ENCODE data around the gene MMP14.
A peak's percentile ranks its signal among the peaks of the same experiment; 100 is the strongest.
"Not testable (repeated sequence)": the region's sequence is repeated elsewhere in the genome, so short reads cannot be mapped to it uniquely, and the experiment has no call there.

The MMP14 gene

GRCh38 chr14:22842211-22843122, 6.1 kb downstream of the MMP14 start:
- no peak for DNase-seq

GRCh38 chr14:22843123-22843925, 6.9 kb downstream of the MMP14 start:
- no peak for DNase-seq

GRCh38 chr14:22844221-22845102, 8.1 kb downstream of the MMP14 start:
- no peak for DNase-seq

- DNase-seq: no peak
These were observed 8.7 kb downstream of the MMP14 start for GRCh38 chr14:22845103-22845394.

- DNase-seq: no peak
These were observed 9.6 kb downstream of the MMP14 start for GRCh38 chr14:22845821-22846625.

- DNase-seq: no peak
These were observed 10.5 kb downstream of the MMP14 start for GRCh38 chr14:22846811-22847307.

- no peak for DNase-seq
These were observed 11.4 kb downstream of the MMP14 start for GRCh38 chr14:22847661-22848341.

GRCh38 chr14:22848351-22849164, 12.2 kb downstream of the MMP14 start:
- DNase-seq: no peak

GRCh38 chr14:22849212-22849819, 12.9 kb downstream of the MMP14 start:
- DNase-seq: no peak

- DNase-seq: peak in 1 of 2 donors; percentile 32
These were observed 14.8 kb downstream of the MMP14 start for GRCh38 chr14:22850944-22851764.

- DNase-seq: not testable (repeated sequence)
These were observed 15.8 kb downstream of the MMP14 start for GRCh38 chr14:22852178-22852577.

- DNase-seq: no peak
These were observed 16.2 kb downstream of the MMP14 start for GRCh38 chr14:22852599-22852939.

- DNase-seq: peak; percentile 97 to 98
These were observed 16.8 kb downstream of the MMP14 start for GRCh38 chr14:22852940-22853767.

GRCh38 chr14:22854296-22854695, 17.9 kb downstream of the MMP14 start:
- DNase-seq: not testable (repeated sequence)

GRCh38 chr14:22854963-22855724, 18.8 kb downstream of the MMP14 start:
- DNase-seq: no peak

GRCh38 chr14:22856428-22856827, 20.0 kb downstream of the MMP14 start:
- no peak for DNase-seq

GRCh38 chr14:22860377-22860776, 24.0 kb downstream of the MMP14 start:
- not testable (repeated sequence) for DNase-seq

Data from stimulated activated CD4-positive, alpha-beta T cell treated with anti-CD3 and anti-CD28 coated beads, Interleukin-2, amount 100 ng/mL, for 24 hours (primary cell).